GM13976 (cell line): ENCODE measurements around the gene AIMP2.

Experiments used
- DNase-seq: peaks from one replicate; pipeline ENCODE4 v3.0.0; 2012; ENCODE audit warnings: low spot score
- in situ Hi-C: fragments of 300-500 bp; cut with MboI; formaldehyde crosslinking; loops from one replicate; pipeline ENCODE4 v1.12.0; 2022; ENCODE audit warnings: low sequenced_read_pairs, mixed read lengths, inconsistent platforms; ENCODE audit not compliant: unreplicated experiment
- TF ChIP-seq, protein P1 (sequence below): IDR thresholded peaks from 2 replicates; pipeline ENCODE4 v1.5.1; 2012; ENCODE audit warnings: borderline replicate concordance, mild to moderate bottlenecking; ENCODE audit not compliant: insufficient read depth; ENCODE audit errors: extremely low read depth, missing control alignments, control extremely low read depth

The AIMP2 gene

DNA sequence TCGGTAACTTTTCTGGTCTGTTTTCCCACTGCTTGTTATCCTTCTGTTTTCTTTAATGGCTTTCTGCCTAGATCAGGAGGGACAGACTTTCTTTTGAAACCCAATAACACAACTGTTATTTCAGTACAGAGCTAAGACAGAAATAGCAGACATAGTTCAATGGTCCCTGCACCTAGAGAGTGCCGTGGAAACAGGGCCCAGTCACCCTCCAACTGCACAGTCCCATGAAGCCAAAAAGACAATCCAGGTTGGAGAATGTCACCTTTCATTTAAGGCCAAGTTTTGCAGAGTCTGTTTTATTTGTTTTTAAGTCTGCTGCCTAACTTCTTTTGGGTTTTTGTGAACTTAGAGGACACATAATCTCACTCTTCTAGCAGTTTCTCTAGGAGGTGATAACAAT, 2.5 kb downstream of the AIMP2 start:
- DNase-seq, result no peak
- TF ChIP-seq, protein P1, sequence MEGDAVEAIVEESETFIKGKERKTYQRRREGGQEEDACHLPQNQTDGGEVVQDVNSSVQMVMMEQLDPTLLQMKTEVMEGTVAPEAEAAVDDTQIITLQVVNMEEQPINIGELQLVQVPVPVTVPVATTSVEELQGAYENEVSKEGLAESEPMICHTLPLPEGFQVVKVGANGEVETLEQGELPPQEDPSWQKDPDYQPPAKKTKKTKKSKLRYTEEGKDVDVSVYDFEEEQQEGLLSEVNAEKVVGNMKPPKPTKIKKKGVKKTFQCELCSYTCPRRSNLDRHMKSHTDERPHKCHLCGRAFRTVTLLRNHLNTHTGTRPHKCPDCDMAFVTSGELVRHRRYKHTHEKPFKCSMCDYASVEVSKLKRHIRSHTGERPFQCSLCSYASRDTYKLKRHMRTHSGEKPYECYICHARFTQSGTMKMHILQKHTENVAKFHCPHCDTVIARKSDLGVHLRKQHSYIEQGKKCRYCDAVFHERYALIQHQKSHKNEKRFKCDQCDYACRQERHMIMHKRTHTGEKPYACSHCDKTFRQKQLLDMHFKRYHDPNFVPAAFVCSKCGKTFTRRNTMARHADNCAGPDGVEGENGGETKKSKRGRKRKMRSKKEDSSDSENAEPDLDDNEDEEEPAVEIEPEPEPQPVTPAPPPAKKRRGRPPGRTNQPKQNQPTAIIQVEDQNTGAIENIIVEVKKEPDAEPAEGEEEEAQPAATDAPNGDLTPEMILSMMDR, result no peak
- in situ Hi-C loops, result no loop called here

DNA sequence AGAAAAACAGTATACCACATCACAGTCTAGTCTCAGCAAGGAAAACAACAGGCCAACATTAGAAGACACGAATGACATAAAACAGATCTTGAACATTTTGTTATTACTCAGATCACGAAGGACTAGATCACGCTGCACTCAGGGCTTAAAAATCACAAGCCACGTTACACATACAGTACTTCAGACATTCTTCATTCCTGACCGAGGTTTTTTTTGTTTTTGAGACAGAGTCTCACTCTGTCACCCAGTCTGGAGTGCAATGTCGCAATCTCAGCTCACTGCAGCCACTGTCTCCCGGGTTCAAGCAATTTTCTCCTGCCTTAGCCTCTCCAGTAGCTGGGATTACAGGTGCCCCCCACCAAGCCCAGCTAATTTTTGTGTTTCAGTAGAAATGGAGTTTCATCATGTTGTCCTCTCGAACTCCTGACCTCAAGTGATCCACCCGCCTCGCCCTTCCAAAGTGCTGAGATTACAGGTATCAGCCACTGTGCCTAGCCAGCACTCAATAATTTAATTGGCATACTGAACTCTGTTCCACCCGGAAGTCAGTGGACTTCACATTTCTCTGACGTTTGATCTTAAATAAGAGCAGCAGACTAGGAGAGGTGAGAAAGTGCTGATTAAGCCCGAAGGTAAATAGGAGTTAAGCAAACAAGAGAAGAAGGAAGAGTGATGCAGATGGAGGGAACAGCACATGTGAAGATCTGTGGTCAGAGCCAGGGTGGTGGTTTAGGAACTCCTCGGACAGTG, 3.5 kb downstream of the AIMP2 start:
- DNase-seq, result no peak
- TF ChIP-seq, protein P1, result no peak
- in situ Hi-C loops, result no loop called here

DNA sequence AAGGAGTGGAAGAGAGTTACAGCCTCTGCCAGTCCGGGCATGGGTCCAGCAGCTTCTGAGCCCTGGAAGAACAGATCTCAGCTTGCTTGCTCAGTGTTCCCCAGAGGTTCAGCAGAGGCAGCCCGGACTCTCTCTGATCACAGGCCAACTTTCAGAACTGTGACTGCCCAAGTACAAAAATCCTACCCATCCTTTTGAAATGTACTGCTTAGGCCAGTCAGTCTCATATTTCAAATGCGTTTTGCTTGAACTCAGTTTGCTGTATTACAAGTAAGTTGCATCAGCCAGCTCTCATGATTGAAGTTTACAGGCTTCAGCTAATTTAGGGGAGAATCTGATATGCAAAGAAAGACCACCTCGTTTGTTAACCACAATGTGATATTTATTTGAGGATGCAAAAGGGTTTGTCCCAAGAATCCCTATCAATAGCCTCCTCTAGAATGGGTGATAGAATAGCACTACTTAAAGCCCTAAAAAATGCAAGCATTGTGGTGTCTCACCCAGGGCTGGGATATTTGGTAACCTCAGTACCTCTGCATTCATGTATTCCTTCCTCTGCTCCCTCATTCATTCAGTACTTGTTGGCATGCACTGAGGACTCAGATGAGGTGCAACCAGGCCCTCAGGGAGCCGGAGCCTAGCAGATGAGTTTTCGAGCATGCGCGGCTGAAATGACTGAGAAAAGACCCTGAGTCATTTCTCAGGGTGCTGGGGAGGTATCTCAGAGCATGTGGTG, 7.0 kb downstream of the AIMP2 start:
- DNase-seq, result no peak
- in situ Hi-C loops, result no loop called here
- TF ChIP-seq, protein P1, result no peak

DNA sequence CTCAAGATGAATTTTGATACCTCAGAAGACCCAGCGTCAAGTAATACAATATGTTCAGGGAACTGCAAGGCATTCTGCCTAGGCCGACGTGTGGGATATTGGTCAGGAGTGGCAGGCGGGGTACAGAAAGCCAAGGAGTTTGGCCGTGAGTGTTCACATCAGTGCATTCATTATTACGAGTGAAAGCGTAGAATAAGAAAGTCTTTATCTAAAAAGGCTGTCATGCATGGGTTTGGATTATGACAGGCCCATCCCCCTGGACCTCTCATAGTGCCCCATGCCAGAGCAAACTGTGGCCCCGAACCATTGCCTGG, 7.5 kb downstream of the AIMP2 start:
- in situ Hi-C loops, result no loop called here
- TF ChIP-seq, protein P1, result no peak
- no peak for DNase-seq

DNA sequence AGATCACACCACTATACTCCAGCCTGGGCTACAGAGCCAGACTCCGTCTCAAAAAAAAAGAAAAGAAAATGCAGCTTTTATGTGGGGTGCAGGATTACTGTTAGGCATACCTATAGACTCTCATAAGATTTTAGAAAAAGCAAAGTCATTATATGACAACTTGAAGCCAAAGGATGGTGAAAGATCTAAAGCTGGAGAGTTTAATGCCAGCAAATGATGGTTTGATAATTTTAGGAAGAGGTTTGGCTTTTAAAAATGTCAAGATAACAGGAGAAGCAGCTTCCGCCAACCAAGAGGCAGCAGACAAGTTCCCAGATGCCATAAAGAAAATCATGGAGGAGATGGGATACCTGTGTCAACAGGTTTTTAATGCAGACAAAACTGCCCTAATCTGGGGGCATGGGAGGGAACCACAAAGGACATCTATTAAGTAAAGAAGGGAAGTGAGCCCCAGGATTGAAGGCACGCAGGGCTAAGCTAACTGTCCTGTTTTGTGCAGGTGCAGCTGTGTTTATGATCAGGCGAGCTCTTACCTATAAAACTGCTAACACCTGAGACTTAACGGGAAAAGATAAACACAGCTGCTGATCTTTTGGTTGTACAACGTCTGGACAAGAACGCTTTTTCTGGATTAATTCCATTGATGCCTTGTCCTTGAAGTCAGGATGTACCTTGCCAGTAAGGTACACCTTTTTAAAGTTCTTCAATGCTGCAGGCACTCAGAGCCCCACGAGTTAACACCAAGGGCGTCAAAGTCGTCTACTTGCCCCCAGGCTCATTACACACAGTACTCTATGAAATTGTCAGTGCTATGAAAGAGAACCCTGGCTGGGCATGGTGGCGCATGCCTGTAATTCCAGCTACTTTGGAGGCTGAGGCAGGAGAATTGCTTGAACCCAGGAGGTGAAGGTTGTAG, 11.6 kb downstream of the AIMP2 start:
- no peak for DNase-seq
- TF ChIP-seq, protein P1, result no peak
- in situ Hi-C loops, result no loop called here

DNA sequence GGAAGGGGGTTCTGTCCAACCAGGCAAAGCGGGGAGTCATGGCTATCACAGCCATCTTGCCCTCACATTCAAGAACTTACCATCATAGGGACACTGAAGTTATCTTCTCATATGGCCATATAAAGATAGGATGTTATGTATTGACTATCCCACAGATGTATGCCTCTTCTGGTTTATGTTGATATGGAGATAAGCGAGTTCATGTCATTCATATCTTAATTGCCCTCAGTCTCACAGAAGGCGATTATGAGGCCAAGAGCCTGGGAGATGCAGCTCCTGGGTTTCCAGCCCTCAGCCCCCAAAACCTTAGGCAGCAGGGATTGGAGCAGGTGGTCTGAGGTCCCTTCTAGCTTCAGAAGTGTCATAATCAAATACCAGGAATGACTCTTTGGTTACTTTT, 13.6 kb downstream of the AIMP2 start:
- in situ Hi-C loops, result no loop called here

More for the DNA sequence above, 13.6 kb downstream of the AIMP2 start:
- no peak for DNase-seq
- TF ChIP-seq, protein P1, result no peak
